ENCODE results near the gene EHMT1.

EHMT1 gene

DNA sequence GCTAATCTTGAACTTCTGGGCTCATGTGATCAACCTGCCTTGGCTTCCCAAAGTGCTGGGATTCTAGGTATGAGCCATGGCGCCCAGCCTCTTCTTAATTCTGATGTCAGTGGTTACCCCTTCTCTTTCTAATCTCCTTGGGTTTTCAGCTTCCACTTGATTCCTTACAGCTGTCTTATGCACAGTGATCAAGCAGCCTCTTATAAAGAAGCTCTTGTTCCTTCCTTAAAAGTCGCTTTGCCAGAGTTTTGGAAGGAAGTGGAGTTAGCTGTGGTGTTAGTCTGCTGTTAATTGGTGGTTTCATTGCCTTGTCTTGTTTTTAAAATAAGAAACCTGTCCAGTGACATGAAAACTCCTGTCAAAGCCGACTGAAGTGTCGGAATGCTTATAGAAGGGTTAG, 130.7 kb downstream of the EHMT1 start:
- no peaks in the 10 kb centered on the region for H4K20me1 ChIP-seq (ENCODE audit: low read depth, low read length)
- H3K79me2 ChIP-seq (ENCODE audit: insufficient read depth, low read length), result peaks cover 20% of the 10 kb centered on the region
- H3K4me3 ChIP-seq (ENCODE audit: insufficient read depth, low read length, poor library complexity, severe bottlenecking), result no peak overlapping the region
- no peak overlapping the region for H3K4me2 ChIP-seq (ENCODE audit: low read depth, low read length, poor library complexity, severe bottlenecking)
- no peak overlapping the region for H3K27ac ChIP-seq (ENCODE audit: low read depth, low read length)
- H3K27me3 ChIP-seq (ENCODE audit: low read length), result no peaks in the 10 kb centered on the region
- peaks cover 7% of the 10 kb centered on the region for H3F3A ChIP-seq (ENCODE audit: insufficient read depth)
- no peak overlapping the region for H3K9ac ChIP-seq (ENCODE audit: low read length)
- H3K9me3 ChIP-seq (ENCODE audit: insufficient read depth, low read length), result no peaks in the 10 kb centered on the region
- no peaks in the 10 kb centered on the region for H3K9me2 ChIP-seq (replicated peaks; ENCODE audit: insufficient read depth, low read length)
- TF ChIP-seq CTCF (IDR thresholded peaks at IDR 0.05; ENCODE audit: insufficient read depth, low read length, poor library complexity, severe bottlenecking) (no peak), EZH2phosphoT487 (conservative IDR thresholded peaks at IDR 0.05; ENCODE audit: low read length) (no peak)
- H3K36me3 ChIP-seq (ENCODE audit: low read length), result peaks cover 17% of the 10 kb centered on the region
- no peak overlapping the region for H2AFZ ChIP-seq (ENCODE audit: low read depth, low read length, severe bottlenecking)

DNA sequence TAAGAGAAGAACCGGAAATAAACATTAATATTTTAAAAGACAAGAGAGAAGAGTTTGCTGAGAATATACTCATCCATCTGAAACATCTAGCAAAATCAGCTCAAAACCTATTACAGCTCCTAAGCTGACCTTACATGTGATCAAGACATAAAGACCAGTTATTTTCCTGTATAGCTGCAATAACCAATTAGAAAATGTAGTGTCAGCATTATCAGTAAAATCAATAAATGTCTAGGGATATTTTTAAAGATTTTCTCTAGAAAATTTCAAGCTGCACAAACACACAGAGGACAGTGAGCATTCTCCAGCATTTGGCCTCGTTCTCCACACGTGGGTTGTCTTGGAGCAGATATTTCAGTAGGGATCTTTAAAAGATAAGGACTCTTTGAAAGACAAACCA, 131.2 kb downstream of the EHMT1 start:
- H3K9me2 ChIP-seq (replicated peaks; ENCODE audit: insufficient read depth, low read length), result no peaks in the 10 kb centered on the region
- H3K27me3 ChIP-seq (ENCODE audit: low read length), result no peaks in the 10 kb centered on the region
- no peak overlapping the region for H3K4me2 ChIP-seq (ENCODE audit: low read depth, low read length, poor library complexity, severe bottlenecking)
- no peak overlapping the region for H3K9ac ChIP-seq (ENCODE audit: low read length)
- H3K4me3 ChIP-seq (ENCODE audit: insufficient read depth, low read length, poor library complexity, severe bottlenecking), result no peak overlapping the region
- H4K20me1 ChIP-seq (ENCODE audit: low read depth, low read length), result no peaks in the 10 kb centered on the region
- H2AFZ ChIP-seq (ENCODE audit: low read depth, low read length, severe bottlenecking), result no peak overlapping the region
- H3K27ac ChIP-seq (ENCODE audit: low read depth, low read length), result no peak overlapping the region
- no peak for TF ChIP-seq CTCF (IDR thresholded peaks at IDR 0.05; ENCODE audit: insufficient read depth, low read length, poor library complexity, severe bottlenecking)
- TF ChIP-seq EZH2phosphoT487 (conservative IDR thresholded peaks at IDR 0.05; ENCODE audit: low read length), result no peak
- peaks cover 20% of the 10 kb centered on the region for H3K79me2 ChIP-seq (ENCODE audit: insufficient read depth, low read length)
- no peaks in the 10 kb centered on the region for H3K9me3 ChIP-seq (ENCODE audit: insufficient read depth, low read length)
- H3K36me3 ChIP-seq (ENCODE audit: low read length), result peaks cover 17% of the 10 kb centered on the region
- peaks cover 4% of the 10 kb centered on the region for H3F3A ChIP-seq (ENCODE audit: insufficient read depth)

DNA sequence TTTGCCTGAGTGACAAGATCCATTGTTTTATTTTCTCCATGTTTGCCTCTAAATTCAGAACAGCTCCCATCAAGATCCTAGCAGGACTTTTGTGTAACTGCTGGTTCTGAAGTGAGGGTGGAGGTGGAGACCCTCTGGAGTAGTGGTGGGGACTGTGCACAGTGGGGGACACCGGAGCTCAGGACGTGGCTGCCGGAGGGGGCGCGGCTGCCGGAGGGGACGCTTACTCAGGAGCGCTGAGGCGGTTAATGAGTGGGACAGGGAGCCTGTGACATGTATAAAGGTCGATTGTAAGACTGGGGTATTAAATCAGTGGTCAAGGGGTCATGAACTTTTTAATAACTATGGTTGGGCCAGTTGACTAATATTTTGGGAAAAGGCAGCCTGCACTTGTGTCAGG, 131.8 kb downstream of the EHMT1 start:
- Histone ChIP-seq H3K27me3 (ENCODE audit: low read length) (no peaks in the 10 kb centered on the region), H3K9me2 (replicated peaks; ENCODE audit: insufficient read depth, low read length) (no peaks in the 10 kb centered on the region), H3F3A (ENCODE audit: insufficient read depth) (no peaks in the 10 kb centered on the region), H3K27ac (ENCODE audit: low read depth, low read length) (no peak overlapping the region), H3K9ac (ENCODE audit: low read length) (no peak overlapping the region), H3K4me3 (ENCODE audit: insufficient read depth, low read length, poor library complexity, severe bottlenecking) (no peak overlapping the region), H3K9me3 (ENCODE audit: insufficient read depth, low read length) (no peaks in the 10 kb centered on the region), H2AFZ (ENCODE audit: low read depth, low read length, severe bottlenecking) (no peak overlapping the region), H3K4me2 (ENCODE audit: low read depth, low read length, poor library complexity, severe bottlenecking) (no peak overlapping the region), H4K20me1 (ENCODE audit: low read depth, low read length) (no peaks in the 10 kb centered on the region), H3K79me2 (ENCODE audit: insufficient read depth, low read length) (peaks cover 20% of the 10 kb centered on the region), H3K36me3 (ENCODE audit: low read length) (peaks cover 23% of the 10 kb centered on the region)
- TF ChIP-seq CTCF (IDR thresholded peaks at IDR 0.05; ENCODE audit: insufficient read depth, low read length, poor library complexity, severe bottlenecking) (no peak), EZH2phosphoT487 (conservative IDR thresholded peaks at IDR 0.05; ENCODE audit: low read length) (no peak)

Data from SU-DHL-6 (cell line).